ENCODE data around the gene FOCAD. TPM values are rescaled to one million over a fixed set of nuclear protein-coding genes. Genes with fewer than 3 reads are reported as not detected.

Gene FOCAD
- total RNA-seq, 2 donors from 2014 or later: 51.6 to 56.8 TPM

GRCh38 chr9:21023861-21024260, 339.8 kb downstream of the FOCAD start:
- TF ChIP-seq CTCF (conservative IDR thresholded peaks at IDR 0.05): no peak
- H3K4me1 Mint-ChIP-seq: no peaks in the 10 kb centered on the region
- H3K36me3 ChIP-seq (ENCODE audit: control insufficient read depth, insufficient read depth, low read length): no peaks in the 10 kb centered on the region
- no peak overlapping the region for H3K4me3 Mint-ChIP-seq
- H3K9me3 ChIP-seq (ENCODE audit: control insufficient read depth, low read length): no peaks in the 10 kb centered on the region
- no peak overlapping the region for H3K27ac Mint-ChIP-seq
- H3K27me3 ChIP-seq (ENCODE audit: control insufficient read depth, insufficient read depth, low read length, poor library complexity, severe bottlenecking): no peaks in the 10 kb centered on the region
- H3K4me1 ChIP-seq (ENCODE audit: control insufficient read depth, insufficient read depth, low read length): no peaks in the 10 kb centered on the region
- no peak for DNase-seq
- H3K9me3 Mint-ChIP-seq: peaks cover 7% of the 10 kb centered on the region
- H3K27ac ChIP-seq (ENCODE audit: low read depth, low read length): no peak overlapping the region
- H3K4me3 ChIP-seq (ENCODE audit: low read length): no peak overlapping the region
- H3K27me3 Mint-ChIP-seq (ENCODE audit: insufficient read depth): no peaks in the 10 kb centered on the region
- H3K9ac ChIP-seq (ENCODE audit: extremely low read depth, low read length, poor library complexity, severe bottlenecking): no peak overlapping the region
- peaks cover 14% of the 10 kb centered on the region for H3K36me3 Mint-ChIP-seq (ENCODE audit: low read depth)
- WGBS, 2 experiments (ENCODE audit: insufficient coverage in 1 of 2, insufficient read length in 1 of 2): 89 to 92% methylated on average over 1 to 2 of the region's 2 CpGs

GRCh38 chr9:21027295-21027694, 343.2 kb downstream of the FOCAD start:
- H3K36me3 ChIP-seq (ENCODE audit: control insufficient read depth, insufficient read depth, low read length): no peaks in the 10 kb centered on the region
- no peaks in the 10 kb centered on the region for H3K27me3 ChIP-seq (ENCODE audit: control insufficient read depth, insufficient read depth, low read length, poor library complexity, severe bottlenecking)
- H3K9ac ChIP-seq (ENCODE audit: extremely low read depth, low read length, poor library complexity, severe bottlenecking): no peak overlapping the region
- H3K9me3 Mint-ChIP-seq: peaks cover 1% of the 10 kb centered on the region
- no peaks in the 10 kb centered on the region for H3K4me1 Mint-ChIP-seq
- DNase-seq: no peak
- H3K9me3 ChIP-seq (ENCODE audit: control insufficient read depth, low read length): no peaks in the 10 kb centered on the region
- H3K27me3 Mint-ChIP-seq (ENCODE audit: insufficient read depth): no peaks in the 10 kb centered on the region
- H3K27ac ChIP-seq (ENCODE audit: low read depth, low read length): no peak overlapping the region
- H3K27ac Mint-ChIP-seq: no peak overlapping the region
- peaks cover 6% of the 10 kb centered on the region for H3K4me1 ChIP-seq (ENCODE audit: control insufficient read depth, insufficient read depth, low read length)
- 90 to 100% methylated on average over 3 to 4 of the region's 4 CpGs for WGBS, 2 experiments (ENCODE audit: insufficient coverage in 1 of 2, insufficient read length in 1 of 2)
- peaks cover 3% of the 10 kb centered on the region for H3K36me3 Mint-ChIP-seq (ENCODE audit: low read depth)
- H3K4me3 Mint-ChIP-seq: no peak overlapping the region
- no peak for TF ChIP-seq CTCF (conservative IDR thresholded peaks at IDR 0.05)
- H3K4me3 ChIP-seq (ENCODE audit: low read length): no peak overlapping the region

- H3K36me3 ChIP-seq (ENCODE audit: control insufficient read depth, insufficient read depth, low read length): no peaks in the 10 kb centered on the region
- H3K4me1 ChIP-seq (ENCODE audit: control insufficient read depth, insufficient read depth, low read length): peaks cover 6% of the 10 kb centered on the region
- Mint-ChIP-seq H3K36me3 (ENCODE audit: low read depth) (no peaks in the 10 kb centered on the region), H3K4me1 (no peaks in the 10 kb centered on the region), H3K9me3 (no peaks in the 10 kb centered on the region), H3K27me3 (ENCODE audit: insufficient read depth) (peaks cover 8% of the 10 kb centered on the region), H3K4me3 (no peak overlapping the region), H3K27ac (no peak overlapping the region)
- H3K4me3 ChIP-seq (ENCODE audit: low read length): no peak overlapping the region
- WGBS, 2 experiments (ENCODE audit: insufficient coverage in 1 of 2, insufficient read length in 1 of 2): 75 to 84% methylated on average over 3 of the region's 3 CpGs
- H3K27me3 ChIP-seq (ENCODE audit: control insufficient read depth, insufficient read depth, low read length, poor library complexity, severe bottlenecking): no peaks in the 10 kb centered on the region
- H3K9ac ChIP-seq (ENCODE audit: extremely low read depth, low read length, poor library complexity, severe bottlenecking): no peak overlapping the region
- no peaks in the 10 kb centered on the region for H3K9me3 ChIP-seq (ENCODE audit: control insufficient read depth, low read length)
- no peak for DNase-seq
- no peak overlapping the region for H3K27ac ChIP-seq (ENCODE audit: low read depth, low read length)
- TF ChIP-seq CTCF (conservative IDR thresholded peaks at IDR 0.05): no peak
These were observed 344.4 kb downstream of the FOCAD start for GRCh38 chr9:21028466-21028865.
